Hematopoietic multipotent progenitor cell treated with erythropoietin and hydrocortisone succinate and interleukin-3 and kit ligand, for 6 days (in vitro differentiated cells): ENCODE results near the gene DDX10.
A peak's percentile ranks its signal among the peaks of the same experiment; 100 is the strongest.

Experiments used
- DNase-seq: peaks from one replicate; pipeline ENCODE4 v3.0.0-alpha.2; 2015

DDX10 gene

DNA sequence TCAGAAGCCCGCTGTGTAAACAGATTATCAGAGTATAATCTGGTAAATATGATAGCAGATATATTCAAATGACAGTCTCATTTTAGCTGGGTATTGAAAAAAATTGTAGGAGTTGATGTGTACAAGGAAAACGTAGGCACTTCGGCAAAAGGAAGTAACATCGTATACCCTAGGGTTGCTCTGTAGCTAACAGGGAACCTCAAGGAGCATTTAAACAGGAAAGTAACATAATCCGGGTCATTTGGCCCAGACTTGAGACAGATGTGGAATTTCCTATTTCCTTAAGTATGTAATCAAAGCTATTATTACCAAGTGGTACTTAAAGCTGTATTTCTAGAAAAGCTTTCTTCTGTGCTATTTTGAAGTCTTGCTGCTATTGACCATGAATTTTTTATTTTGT lies 215.6 kb downstream of the DDX10 start:
- no peak for DNase-seq

DNA sequence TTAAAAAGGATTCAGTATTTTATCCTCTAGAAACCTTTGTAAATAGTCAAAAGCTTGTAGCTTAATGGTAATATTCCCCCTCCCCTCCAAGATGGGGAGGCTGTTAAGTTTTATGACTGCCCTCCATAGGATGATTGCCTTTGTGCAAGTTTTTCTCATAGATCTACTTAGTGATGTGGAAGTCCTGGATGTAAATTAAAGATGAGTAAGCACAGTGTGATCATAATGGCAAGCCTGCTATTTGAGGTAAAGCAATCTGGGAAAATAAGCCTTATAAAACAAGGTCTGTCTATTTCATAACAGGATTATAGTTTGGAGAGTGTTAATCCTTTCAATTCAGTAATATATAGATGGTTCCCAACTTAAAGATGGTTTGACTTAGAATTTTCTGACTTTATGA lies 216.3 kb downstream of the DDX10 start:
- DNase-seq = no peak

DNA sequence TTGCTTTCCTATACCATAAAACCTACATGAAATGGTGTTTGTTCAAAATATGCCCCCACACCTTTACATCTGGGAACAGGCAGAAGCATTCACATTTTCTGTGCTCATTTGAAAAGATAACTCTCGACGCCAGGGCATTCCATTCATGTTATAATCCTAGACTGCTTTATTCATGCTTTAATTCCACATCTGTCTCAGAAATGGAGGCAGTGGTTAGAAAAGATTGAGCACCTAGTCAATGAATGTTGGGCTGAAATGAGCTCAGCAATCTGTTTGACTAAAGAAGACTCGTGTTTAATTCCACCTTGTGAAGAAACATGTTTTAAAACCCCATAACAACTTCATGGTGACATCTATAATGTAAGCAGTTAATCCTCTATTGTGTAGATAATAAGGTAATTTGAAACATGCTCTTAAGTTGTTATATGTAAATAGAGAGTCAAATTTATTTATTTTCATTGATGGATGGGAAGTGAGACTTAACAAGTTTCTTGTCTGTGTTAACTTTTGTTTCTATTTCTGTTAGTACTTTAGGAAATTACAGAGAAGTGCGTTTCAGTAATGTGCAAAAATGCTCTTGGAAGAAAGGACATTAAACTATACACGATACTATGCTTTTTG lies 217.5 kb downstream of the DDX10 start:
- DNase-seq = no peak

DNA sequence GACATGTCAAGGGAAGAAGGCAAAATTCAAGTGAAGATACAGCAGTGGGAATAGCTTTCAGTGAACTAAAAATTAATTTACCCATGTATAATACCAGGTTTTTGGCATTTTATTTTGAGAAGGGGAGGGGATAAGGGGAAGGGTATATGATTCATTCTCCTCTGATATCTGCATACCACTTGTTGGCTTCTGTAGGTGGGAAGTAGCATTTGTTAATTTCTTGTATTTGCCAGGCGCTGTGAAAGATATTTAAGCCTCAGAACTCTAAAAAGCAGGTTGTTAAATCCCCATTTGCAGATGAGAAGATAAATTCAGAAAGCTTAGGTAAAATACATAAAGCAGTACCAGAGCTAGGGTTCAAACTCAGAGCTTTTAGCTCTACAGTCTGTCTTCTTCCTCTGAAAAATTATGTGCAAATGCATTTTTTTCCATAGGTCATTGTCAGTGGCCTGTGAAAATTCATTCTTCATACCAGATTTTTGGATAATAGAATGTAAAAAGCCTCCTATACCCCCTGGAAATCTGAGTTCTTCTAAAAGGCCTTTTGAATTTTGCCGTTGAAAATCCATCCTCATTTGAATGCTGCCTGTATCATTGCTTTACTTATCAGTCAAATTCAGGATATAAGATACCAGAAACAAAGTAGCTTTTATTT lies 221.3 kb downstream of the DDX10 start:
- DNase-seq = no peak

DNA sequence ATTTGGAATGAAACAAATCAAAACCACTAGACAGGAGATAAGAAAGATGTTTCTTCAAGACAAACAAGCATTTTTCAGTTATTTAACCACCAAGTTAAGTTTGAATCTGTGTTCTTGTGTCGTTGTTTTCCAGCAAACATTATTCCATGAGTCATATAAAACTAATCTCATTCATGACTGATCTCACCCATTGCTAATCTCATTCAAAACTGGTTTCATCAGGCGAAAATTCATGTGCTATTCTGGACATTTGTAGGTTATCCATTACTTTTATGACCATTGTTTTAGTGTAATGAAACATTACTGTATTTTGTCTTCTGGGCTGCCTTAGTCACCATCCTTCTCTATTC lies 221.8 kb downstream of the DDX10 start:
- DNase-seq = no peak

DNA sequence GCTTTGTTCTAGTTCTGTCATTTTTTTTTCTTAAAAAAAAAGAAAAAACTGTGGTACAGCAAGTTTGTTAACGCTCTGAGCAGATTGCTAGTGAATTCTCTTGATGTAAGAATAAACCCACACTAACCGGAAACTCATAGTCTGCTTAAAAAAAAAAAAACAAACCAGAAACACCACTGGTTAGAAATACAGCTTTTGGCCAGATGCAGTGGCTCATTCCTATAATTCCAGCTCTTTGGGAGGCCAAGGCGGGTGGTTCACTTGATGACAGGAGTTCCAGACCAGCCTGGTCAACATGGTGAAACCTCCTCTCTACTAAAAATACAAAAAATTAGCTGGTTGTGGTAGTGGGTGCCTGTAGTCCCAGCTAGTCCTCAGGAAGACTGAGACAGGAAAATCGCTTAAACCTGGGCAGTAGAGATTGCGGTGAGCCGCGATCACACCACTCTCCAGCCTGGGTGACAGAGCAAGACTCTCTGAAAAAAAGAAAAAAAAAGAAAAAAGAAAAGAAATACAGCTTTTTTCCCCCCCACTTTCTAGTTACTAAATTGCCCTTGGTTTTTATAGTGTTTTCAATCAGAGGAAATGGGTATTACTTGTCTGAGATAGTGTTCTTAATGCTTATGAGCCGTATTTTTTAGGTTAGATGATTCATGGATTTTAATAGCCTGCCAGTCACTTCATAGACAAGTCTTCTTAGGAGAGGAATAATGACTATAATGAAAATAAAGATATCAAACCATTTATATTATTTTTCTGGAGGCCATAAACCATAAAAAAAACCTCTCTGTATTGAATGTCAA lies 222.8 kb downstream of the DDX10 start:
- DNase-seq = no peak

DNA sequence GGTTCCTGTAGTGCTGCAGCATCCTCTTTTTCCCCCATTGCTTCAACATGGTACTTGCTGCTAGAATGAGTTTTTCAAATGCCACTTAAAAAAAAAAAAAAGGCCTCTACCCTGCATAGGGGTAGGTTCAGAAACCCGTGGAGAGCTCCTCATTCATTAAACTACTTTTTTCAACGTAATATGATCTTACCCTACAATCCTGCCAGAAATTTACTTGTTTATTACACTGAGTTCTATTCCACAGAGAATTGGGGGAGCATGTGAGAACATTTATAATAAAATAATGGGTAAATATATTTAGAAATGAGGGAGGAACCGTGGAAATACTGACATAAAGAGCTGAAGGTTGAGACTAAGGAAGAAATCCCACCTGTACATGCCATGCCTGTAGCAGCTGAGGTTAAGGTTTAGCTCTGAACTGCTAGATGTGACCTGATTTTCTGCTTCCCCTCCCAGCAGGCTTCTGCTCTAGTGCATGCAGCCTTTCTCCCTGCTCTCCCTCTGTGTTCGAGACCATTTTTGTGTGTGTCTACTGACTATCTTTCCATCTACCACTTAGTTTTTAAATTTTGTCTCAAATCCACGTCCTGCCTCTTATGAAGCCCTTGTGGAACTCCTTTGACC lies 225.7 kb downstream of the DDX10 start:
- DNase-seq = no peak

DNA sequence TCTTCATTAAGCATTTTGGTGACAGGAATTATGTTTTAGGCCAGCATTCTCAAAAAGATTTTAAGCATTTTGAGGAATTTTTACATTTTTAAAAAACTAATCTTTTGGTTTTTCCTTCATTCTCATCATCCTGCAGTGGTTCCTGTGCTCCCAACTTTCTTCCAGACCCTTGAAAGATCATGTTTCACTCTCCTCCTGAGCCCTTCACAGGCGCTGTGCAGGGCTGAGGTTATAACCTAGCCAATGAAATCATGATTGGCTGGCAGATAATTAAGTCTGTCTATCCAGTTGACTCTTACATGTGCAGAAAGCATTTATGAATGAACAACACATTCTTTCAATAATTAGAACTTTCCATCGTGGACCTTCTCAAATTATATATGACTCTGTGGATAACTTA lies 226.3 kb downstream of the DDX10 start:
- DNase-seq = no peak

DNA sequence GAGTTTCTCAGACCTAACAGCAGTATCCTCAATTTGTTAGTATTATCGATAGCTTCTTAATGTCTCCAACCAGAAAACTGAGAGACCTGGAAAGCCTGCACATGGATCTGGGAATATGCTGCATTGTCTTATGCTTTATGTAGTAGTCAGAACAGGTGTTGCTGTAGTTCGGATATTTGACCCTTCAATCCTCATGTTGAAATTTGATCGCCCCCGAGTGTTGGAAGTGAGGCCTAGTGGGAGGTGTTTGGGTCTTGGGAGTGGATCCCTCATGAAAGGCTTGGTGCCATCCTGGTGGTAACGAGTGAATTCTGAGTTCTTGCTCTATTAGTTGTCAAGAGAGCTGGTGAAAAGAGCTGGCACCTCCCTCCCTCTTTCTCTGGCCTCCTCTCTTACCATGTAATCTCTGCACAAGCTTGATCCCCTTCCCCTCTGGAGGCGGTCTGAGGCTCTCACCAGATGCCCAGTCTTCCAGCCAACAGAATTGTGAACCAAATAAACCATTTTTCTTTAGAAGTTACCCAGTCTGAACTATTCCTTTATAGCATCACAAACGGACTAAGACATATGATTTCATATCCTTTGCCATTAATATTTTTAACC lies 227.1 kb downstream of the DDX10 start:
- DNase-seq = no peak

DNA sequence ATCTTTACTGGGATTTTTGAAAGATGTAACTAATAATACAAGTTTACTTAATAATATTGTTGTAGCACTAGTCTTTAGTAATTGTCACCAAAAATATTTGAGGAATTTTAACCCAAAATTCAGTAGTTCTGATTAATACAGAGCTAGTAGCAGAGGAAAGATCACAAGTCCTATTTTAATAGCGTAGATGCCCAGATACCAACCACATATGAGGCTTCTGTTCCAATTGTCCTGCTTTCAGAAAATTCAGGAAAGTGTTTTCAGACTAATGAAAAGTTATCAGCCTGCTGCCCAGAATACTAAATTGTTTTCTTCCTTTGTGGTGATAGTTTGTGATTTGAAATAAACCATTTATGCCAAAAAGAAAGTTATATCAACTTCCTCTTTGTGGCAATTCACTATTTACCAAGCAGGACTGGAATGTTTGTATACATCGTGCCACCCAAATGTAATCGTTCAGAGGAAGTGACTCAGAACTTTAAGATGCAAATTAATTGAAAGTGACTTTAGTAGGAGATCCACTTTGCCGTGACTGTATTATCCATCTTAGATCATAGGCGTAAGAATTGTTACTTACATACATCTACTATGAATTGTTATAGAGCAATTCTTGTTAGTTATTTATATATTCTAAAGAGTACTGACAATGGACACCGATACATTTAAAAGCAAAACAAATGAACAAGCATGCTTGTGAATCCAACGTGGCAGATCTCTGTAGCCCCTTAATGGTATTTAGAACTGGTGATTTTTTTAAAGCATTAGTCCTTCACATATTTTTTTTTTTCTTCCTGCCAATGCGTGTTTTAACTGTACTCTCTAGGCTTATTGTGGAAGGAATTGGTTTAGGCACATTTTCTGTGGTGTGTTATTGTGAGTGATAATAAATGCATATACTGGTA lies 231.0 kb downstream of the DDX10 start:
- peak; percentile 61 for DNase-seq

DNA sequence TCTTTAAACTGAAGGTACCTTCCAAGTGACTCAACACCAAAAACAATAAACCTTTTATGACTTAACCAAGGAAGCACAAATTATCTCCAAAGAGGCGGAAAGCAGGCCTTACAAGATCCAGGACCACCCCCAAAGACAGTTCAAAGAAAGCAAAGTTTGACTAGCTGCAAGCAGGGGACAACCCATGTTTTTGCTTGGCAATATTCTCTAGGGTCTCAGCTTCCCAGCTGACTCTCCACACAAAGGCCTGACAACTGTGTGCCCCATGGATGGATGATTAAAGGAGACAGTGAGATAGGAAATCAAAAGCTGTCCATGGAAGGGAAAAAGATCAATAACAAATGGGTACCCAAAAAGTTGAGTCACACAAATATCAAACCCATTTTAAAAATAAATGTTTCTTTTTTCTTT lies 232.2 kb downstream of the DDX10 start:
- no peak for DNase-seq

DNA sequence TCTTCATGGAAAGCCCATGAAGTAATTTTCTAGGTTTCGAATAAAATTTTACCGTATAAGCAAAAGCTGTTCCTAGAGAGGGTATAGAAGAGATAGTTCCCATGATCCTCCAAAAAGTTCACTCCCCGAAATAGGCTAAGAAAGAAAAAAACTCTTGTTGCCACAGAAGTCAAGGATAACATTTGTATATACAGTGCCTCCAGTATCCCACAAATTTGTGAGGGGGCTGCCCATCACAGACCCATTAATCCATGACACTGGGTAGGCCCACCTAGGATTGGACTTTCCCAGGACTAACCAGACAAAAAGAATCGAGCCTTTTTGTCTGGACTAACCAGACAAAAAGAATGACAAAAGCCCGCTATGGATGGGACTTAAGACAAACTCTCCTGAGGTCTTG lies 233.0 kb downstream of the DDX10 start:
- DNase-seq = no peak

DNA sequence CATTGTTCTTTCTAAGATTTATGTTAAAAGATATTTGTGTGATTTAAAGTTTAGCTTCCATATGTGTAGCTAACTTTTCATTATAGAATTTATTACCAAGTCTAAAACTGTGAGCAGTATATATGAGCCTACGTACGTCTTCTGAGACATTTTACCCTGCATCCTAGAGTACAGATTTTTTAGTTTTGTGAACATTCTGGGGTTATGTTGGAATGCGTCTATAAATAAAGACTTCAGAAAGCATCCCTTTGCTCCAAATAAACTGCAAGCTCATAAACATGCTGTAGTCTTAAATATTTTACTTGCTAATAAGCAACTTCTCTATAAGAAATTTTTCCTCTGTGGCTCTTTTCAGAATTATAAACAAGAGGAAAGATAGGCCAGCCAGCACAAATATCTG lies 236.5 kb downstream of the DDX10 start:
- no peak for DNase-seq

DNA sequence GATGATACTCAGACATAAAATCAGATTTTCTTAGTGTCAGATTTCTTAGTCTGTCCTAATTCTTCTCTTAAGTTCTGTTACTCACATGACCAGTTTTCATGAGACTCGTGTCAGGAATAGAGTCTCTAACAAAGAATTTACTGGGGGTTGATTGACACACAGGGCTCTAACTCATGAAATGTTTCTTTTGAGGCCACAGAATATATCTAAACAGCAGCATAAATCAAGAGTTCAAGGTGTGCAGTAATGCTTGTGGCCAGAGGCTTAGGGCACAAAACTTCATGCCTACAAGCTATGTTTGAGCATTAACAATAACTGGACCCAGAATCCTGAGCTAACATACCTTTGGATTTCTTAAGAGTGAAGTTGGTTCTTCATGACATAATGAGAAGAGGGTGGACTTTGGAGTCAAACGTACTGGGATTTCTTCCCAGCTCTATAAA lies 237.2 kb downstream of the DDX10 start:
- no peak for DNase-seq

DNA sequence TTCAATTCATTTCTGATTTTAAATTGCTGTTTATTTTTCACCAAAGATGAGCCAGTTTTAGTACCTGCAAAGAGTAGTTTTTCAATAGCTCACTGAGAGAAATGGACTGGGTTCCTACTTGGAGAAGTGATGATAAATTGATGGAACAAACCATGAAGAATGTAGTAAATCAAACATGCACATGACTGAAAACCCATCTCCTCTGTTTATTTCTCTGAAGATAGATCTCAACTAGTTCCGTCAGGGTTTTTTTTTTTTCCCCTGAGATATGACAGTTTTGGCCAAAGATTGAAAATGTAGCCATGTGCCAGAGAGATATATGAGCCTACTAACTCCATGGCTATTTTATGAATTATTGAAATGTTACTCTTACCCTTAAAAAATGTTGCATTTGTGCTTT lies 239.6 kb downstream of the DDX10 start:
- no peak for DNase-seq

DNA sequence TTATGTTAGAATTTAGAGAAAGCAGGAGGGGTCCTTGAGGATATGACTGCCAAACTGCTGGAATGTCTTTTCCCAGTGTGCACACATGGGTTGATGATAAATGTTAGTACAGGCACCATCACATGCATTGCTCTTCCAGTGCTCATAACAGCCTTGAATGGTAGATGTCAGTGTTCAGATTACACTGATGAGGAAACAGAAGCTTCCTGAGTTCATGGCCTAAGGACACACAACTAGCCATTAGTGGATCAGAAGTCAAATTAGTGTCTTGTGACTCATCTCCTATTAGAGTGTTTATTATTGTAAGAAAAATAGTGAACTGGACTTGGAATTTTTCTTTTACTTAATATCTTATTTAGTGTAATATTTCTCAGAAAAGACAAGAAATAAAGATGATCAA lies 241.5 kb downstream of the DDX10 start:
- no peak for DNase-seq

DNA sequence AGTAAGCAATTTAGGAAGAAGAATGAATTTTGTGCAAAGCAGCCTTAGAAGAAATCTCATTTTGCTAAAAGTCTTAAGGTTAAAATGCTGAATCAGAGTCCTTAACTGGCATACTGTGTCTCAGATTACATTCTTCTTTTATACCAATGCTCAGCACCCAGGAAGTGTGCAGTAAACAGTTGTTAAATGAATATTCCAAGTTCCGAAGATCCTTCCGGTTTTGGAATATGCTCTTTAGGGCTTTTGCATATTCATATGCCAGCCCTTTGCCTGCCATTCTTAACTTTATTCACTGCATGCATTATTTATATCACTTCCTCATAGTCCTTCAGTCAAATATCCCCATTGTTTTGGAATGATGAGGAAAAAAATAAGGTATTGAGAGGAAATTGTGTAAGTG lies 242.0 kb downstream of the DDX10 start:
- no peak for DNase-seq

DNA sequence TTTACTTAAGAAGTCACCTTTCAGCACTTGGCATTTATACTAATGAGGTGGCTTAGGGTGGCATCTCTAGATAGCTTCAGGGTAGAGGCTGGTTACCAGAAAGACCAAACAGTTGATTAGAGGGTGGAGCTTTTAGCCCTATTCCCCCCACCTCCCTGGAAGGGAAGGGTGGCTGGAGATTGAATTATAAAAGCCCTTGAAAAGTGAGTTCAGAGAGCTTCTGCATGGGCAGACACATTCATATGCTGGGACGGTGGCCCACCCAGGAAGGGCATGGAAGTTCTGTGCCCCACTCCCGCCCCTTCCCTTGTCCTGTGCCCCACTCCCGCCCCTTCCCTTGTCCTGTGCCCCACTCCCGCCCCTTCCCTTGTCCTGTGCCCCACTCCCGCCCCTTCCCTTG lies 244.2 kb downstream of the DDX10 start:
- no peak for DNase-seq

DNA sequence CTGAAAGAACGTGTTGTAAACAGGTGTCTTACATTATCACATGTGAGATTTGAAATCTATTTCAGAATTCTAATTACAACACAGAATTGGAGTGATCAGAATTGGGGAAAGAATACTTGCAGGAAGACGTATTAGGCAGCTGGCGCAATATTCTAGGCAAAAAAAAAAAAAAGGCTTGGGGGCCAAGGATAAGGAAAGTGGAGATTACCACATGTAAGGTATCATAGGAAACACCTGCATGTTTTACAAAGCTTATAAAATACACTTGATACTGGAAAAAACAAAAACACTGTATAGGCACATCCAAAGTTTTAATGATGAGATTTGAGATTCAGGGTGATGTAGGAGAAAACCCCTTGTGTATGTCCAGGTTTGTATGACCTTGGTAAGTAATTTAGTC lies 245.1 kb downstream of the DDX10 start:
- DNase-seq = no peak

DNA sequence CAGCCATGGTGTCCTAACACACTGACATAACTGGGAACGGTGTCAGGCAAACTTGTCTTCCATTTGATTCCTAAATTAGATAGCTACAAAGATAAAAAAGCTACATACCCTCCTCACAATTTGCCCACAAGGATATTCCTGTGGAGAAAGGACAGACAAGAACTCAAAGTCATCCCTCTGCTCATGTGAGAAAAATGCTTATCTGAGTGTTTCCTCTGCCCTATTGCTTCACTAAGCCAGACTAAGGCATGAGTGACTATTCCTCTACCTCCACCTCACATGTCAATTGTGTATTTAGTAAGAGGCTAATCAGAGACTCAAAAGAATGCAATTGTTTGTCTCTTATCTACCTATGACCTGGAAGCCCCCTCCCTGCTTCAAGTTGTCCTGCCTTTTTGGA lies 247.7 kb downstream of the DDX10 start:
- DNase-seq = no peak

DNA sequence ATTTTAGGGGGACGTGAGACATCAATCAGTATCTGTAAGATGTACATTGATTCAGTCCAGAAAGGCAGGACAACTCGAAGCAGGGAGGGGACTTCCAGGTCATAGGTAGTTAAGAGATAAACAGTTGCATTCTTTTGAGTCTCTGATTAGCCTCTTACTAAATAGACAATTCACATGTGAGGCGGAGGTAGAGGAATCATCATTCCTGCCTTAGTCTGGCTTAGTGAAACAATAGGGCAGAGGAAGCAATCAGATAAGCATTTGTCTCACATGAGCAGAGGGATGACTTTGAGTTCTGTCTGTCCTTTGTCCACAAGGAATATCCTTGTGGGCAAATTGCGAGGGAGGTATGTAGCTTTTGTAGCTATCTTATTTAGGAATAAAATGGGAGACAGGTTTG lies 248.3 kb downstream of the DDX10 start:
- DNase-seq = no peak

DNA sequence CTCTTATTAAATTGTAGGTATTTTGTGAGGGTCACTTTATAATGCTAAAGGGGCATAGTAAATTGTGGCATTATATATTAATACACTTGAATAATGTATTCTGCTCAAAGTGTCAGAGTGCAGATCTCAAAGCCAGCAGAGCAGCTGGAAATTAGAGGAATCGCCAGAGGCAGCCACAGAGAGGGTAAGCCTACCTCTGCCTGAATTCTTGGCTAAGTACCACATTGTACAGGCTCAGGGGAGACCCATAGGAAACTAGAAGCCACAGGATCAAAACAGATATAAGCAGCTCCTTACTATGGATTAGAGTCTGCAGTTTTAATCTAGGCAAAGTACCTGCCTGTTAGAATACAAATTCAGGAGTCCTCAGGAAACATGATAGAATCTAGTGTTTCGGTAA lies 249.3 kb downstream of the DDX10 start:
- no peak for DNase-seq
